ENCODE measurements around the gene ADAM22. TPM values are rescaled to one million over a fixed set of nuclear protein-coding genes. Genes with fewer than 3 reads are reported as not detected.

ADAM22 gene
- total RNA-seq, 4 donors from 2014 or later = 0.88 to 2.5 (median 1.6) TPM

- Histone ChIP-seq H3K36me3 (no peaks in the 10 kb centered on the region), H3K27ac (no peak overlapping the region), H3K27me3 (no peaks in the 10 kb centered on the region), H3K9me3 (no peaks in the 10 kb centered on the region), H3K4me3 (no peak overlapping the region), H3K4me1 (no peaks in the 10 kb centered on the region)
- no peak for DNase-seq
- no peak for TF ChIP-seq POLR2A (IDR thresholded peaks at IDR 0.05)
- TF ChIP-seq, protein P1, sequence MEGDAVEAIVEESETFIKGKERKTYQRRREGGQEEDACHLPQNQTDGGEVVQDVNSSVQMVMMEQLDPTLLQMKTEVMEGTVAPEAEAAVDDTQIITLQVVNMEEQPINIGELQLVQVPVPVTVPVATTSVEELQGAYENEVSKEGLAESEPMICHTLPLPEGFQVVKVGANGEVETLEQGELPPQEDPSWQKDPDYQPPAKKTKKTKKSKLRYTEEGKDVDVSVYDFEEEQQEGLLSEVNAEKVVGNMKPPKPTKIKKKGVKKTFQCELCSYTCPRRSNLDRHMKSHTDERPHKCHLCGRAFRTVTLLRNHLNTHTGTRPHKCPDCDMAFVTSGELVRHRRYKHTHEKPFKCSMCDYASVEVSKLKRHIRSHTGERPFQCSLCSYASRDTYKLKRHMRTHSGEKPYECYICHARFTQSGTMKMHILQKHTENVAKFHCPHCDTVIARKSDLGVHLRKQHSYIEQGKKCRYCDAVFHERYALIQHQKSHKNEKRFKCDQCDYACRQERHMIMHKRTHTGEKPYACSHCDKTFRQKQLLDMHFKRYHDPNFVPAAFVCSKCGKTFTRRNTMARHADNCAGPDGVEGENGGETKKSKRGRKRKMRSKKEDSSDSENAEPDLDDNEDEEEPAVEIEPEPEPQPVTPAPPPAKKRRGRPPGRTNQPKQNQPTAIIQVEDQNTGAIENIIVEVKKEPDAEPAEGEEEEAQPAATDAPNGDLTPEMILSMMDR (IDR thresholded peaks at IDR 0.05) = no peak
These were observed 48.1 kb downstream of the ADAM22 start for GRCh38 chr7:87982116-87982515.

- Histone ChIP-seq H3K36me3 (no peaks in the 10 kb centered on the region), H3K4me1 (no peaks in the 10 kb centered on the region), H3K27ac (no peak overlapping the region), H3K9me3 (no peaks in the 10 kb centered on the region), H3K27me3 (no peaks in the 10 kb centered on the region), H3K4me3 (no peak overlapping the region)
- no peak for DNase-seq
- TF ChIP-seq, protein P1 (IDR thresholded peaks at IDR 0.05) = no peak
- TF ChIP-seq POLR2A (IDR thresholded peaks at IDR 0.05) = no peak
These were observed 50.0 kb downstream of the ADAM22 start for GRCh38 chr7:87984088-87984487.

- no peaks in the 10 kb centered on the region for H3K27me3 ChIP-seq
- H3K36me3 ChIP-seq = no peaks in the 10 kb centered on the region
- H3K4me3 ChIP-seq = no peak overlapping the region
- no peak overlapping the region for H3K27ac ChIP-seq
- H3K9me3 ChIP-seq = no peaks in the 10 kb centered on the region
- no peak for DNase-seq
- no peaks in the 10 kb centered on the region for H3K4me1 ChIP-seq
- TF ChIP-seq POLR2A (IDR thresholded peaks at IDR 0.05) = no peak
- TF ChIP-seq, protein P1 (IDR thresholded peaks at IDR 0.05) = no peak
These were observed 59.2 kb downstream of the ADAM22 start for GRCh38 chr7:87993269-87993668.

GRCh38 chr7:87999261-87999660 lies 65.2 kb downstream of the ADAM22 start:
- no peaks in the 10 kb centered on the region for H3K27me3 ChIP-seq
- H3K36me3 ChIP-seq = no peaks in the 10 kb centered on the region
- no peak overlapping the region for H3K27ac ChIP-seq
- no peaks in the 10 kb centered on the region for H3K9me3 ChIP-seq
- no peak for DNase-seq
- H3K4me1 ChIP-seq = no peaks in the 10 kb centered on the region
- no peak overlapping the region for H3K4me3 ChIP-seq
- TF ChIP-seq, protein P1 (IDR thresholded peaks at IDR 0.05) = no peak
- no peak for TF ChIP-seq POLR2A (IDR thresholded peaks at IDR 0.05)

DNA sequence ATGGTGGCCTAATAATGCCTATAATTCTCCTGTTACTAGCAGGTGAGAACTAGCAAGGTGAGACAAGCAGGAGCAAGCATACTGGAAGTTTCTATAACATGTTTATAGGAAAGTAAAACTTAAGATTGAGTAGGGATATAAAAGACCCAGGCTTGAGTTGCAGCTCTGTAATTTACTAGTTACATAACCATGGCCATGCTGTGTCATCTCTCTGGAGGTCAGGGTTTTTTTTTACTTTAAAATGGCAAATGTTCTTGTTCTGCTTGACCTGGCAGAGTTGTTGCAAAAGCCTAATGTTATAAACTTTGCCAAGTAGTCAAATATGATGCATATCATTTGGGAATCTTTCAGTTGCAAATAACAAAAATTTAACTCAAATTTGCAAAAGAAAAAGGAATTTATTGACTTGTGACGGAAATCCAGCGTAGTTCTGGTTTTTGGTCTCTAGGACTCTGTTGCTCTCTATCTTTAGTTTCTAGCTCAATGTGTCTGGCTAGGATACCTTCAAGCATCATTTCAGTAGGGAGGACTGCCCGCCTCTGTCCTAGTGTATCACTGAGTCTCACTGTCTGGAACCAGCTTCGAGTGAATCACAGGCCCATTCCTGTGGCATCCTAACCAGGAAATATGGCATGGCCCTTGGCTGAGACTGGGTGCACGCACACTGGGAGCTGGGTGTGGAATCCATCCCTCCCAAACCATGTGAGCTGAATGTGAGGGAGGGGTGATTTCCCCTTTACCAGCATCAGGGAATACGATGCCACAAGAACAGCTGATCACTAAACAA lies 67.9 kb downstream of the ADAM22 start:
- Histone ChIP-seq H3K4me1 (no peaks in the 10 kb centered on the region), H3K27me3 (no peaks in the 10 kb centered on the region), H3K27ac (no peak overlapping the region), H3K4me3 (no peak overlapping the region), H3K36me3 (no peaks in the 10 kb centered on the region), H3K9me3 (no peaks in the 10 kb centered on the region)
- TF ChIP-seq, protein P1 (IDR thresholded peaks at IDR 0.05) = no peak
- no peak for TF ChIP-seq POLR2A (IDR thresholded peaks at IDR 0.05)
- DNase-seq = no peak
